Neural cell (in vitro differentiated cells): ENCODE data around the gene FBXO47. TPM values are rescaled to one million over a fixed set of nuclear protein-coding genes. Genes with fewer than 3 reads are reported as not detected.

Experiments used
- H2AFZ ChIP-seq: fragments of 200-600, 300-800 bp; sonication (generic), shearing (Covaris generic); 2 replicates; pipeline ENCODE4 v1.6.0; 2014; ENCODE audit warnings: low read depth, mild to moderate bottlenecking, antibody characterized with exemption, low read length, moderate library complexity
- H3F3A ChIP-seq: fragments of 200-600 bp; shearing (Covaris generic); 2 replicates; pipeline ENCODE4 v1.6.1; 2016; ENCODE audit warnings: mild to moderate bottlenecking, moderate library complexity, mixed read lengths, antibody characterized with exemption, low read length; ENCODE audit not compliant: insufficient read depth, poor library complexity, severe bottlenecking
- H3K27ac ChIP-seq: fragments of 200-600, 300-800 bp; sonication (generic), shearing (Covaris generic); 2 replicates; pipeline ENCODE4 v1.5.1; 2014; ENCODE audit warnings: mild to moderate bottlenecking, low read length, moderate library complexity
- H3K27me3 ChIP-seq: fragments of 300-800, 200-600 bp; sonication (generic), shearing (Covaris generic); 2 replicates; pipeline ENCODE4 v1.6.0; 2014; ENCODE audit warnings: mild to moderate bottlenecking, low read depth, low read length, moderate library complexity; ENCODE audit not compliant: insufficient read depth
- H3K36me3 ChIP-seq: fragments of 300-800, 200-600 bp; sonication (generic), shearing (Covaris generic); 2 replicates; pipeline ENCODE4 v1.5.1; 2014; ENCODE audit warnings: mild to moderate bottlenecking, antibody characterized with exemption, low read length, moderate library complexity; ENCODE audit not compliant: insufficient read depth
- H3K4me2 ChIP-seq: fragments of 300-800, 200-600 bp; sonication (generic), shearing (Covaris generic); 2 replicates; pipeline ENCODE4 v1.6.0; 2014; ENCODE audit warnings: mild to moderate bottlenecking, low read length
- H3K4me3 ChIP-seq: fragments of 300-800, 200-600 bp; sonication (generic), shearing (Covaris generic); 2 replicates; pipeline ENCODE4 v1.5.1; 2014; ENCODE audit warnings: mild to moderate bottlenecking, low read length, moderate library complexity
- H3K79me2 ChIP-seq: fragments of 200-600 bp; shearing (Covaris generic); replicated peaks from 2 replicates; pipeline ENCODE4 v1.6.0; 2014; ENCODE audit warnings: mild to moderate bottlenecking, low read length, moderate library complexity; ENCODE audit not compliant: insufficient read depth
- H3K9ac ChIP-seq: fragments of 300-800, 200-600 bp; sonication (generic), shearing (Covaris generic); 2 replicates; pipeline ENCODE4 v1.6.1; 2016; ENCODE audit warnings: mild to moderate bottlenecking, low read length, mixed read lengths
- H3K9me2 ChIP-seq: fragments of 200-600 bp; shearing (Covaris generic); 2 replicates; pipeline ENCODE4 v1.6.1; 2016; ENCODE audit warnings: mild to moderate bottlenecking, low read length, mixed read lengths; ENCODE audit not compliant: insufficient read depth
- H3K9me3 ChIP-seq: fragments of 200-600, 300-800 bp; sonication (generic), shearing (Covaris generic); 2 replicates; pipeline ENCODE4 v1.6.1; 2016; ENCODE audit warnings: mild to moderate bottlenecking, mixed run types, low read length, moderate library complexity, mixed read lengths
- H4K20me1 ChIP-seq: fragments of 200-600 bp; shearing (Covaris generic); 2 replicates; pipeline ENCODE4 v1.6.1; 2016; ENCODE audit warnings: mild to moderate bottlenecking, mixed run types; ENCODE audit not compliant: insufficient read depth
- EP300 ChIP-seq: fragments of 450-650 bp; conservative IDR thresholded peaks from 2 replicates; pipeline ENCODE4 v1.6.1; 2014; ENCODE audit warnings: antibody characterized with exemption, mild to moderate bottlenecking, moderate library complexity; ENCODE audit not compliant: poor library complexity, severe bottlenecking
- EZH2 ChIP-seq: fragments of 200-600, 300-800 bp; shearing (Covaris generic), sonication (generic); IDR thresholded peaks from 2 replicates; pipeline ENCODE4 v1.6.1; 2014; ENCODE audit warnings: antibody characterized with exemption, low read length, borderline replicate concordance, mild to moderate bottlenecking; ENCODE audit not compliant: insufficient read depth, poor library complexity, severe bottlenecking
- MXI1 ChIP-seq: fragments of 450-650 bp; conservative IDR thresholded peaks from 2 replicates; pipeline ENCODE4 v1.6.1; 2014; ENCODE audit warnings: antibody characterized with exemption, mild to moderate bottlenecking; ENCODE audit not compliant: poor library complexity, severe bottlenecking
- POLR2AphosphoS5 ChIP-seq: IDR thresholded peaks from 2 replicates; pipeline ENCODE4 v1.6.1; 2012
- RAD21 ChIP-seq: fragments of 450-650 bp; conservative IDR thresholded peaks from 2 replicates; pipeline ENCODE4 v1.6.1; 2014; ENCODE audit warnings: antibody characterized with exemption, mild to moderate bottlenecking, moderate library complexity
- SMC3 ChIP-seq: fragments of 450-650 bp; conservative IDR thresholded peaks from 2 replicates; pipeline ENCODE4 v1.6.1; 2014; ENCODE audit warnings: antibody characterized with exemption, mild to moderate bottlenecking, moderate library complexity; ENCODE audit not compliant: poor library complexity
- TAF1 ChIP-seq: IDR thresholded peaks from 2 replicates; pipeline ENCODE4 v1.6.1; 2012; ENCODE audit warnings: low read depth
- polyA plus RNA-seq: library from polyadenylated mRNA; depleted of rRNA; stranded (reverse); fragments of >200 nt; gene quantifications from 2 replicates; pipeline ENCODE4 v1.2.3, GENCODE V29; 2014
- TF ChIP-seq, protein P1 (sequence below): fragments of 450-650 bp; IDR thresholded peaks from 2 replicates; pipeline ENCODE4 v1.5.1; 2014; ENCODE audit warnings: antibody characterized with exemption, mild to moderate bottlenecking, moderate library complexity; ENCODE audit not compliant: poor library complexity, severe bottlenecking
- TF ChIP-seq, protein P2 (sequence below): IDR thresholded peaks from 2 replicates; pipeline ENCODE4 v1.6.1; 2012; ENCODE audit warnings: borderline replicate concordance

FBXO47 gene
- polyA plus RNA-seq, 1 donor from 2014 or later = not detected

DNA sequence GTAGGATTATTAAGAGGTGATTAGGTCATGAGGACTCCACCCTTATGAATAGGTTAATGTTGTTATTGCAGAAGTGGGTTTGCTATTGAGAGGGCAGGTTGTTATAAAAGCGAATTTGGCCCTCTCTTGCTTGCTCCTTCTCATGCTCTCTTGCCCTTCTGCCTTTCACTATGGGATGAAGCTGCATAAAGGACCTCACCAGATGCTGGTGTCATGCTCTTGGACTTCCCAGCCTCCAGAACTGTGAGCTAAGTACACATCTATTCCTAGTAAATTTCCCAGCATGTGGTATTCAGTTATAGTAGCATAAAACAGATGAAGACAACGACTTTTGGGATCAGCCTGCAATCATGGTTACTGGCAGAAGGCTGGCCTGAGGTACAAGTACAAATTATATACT lies 41.4 kb upstream of the FBXO47 start:
- no peaks in the 10 kb centered on the region for H3K27me3 ChIP-seq
- H3K9ac ChIP-seq = no peak overlapping the region

DNA sequence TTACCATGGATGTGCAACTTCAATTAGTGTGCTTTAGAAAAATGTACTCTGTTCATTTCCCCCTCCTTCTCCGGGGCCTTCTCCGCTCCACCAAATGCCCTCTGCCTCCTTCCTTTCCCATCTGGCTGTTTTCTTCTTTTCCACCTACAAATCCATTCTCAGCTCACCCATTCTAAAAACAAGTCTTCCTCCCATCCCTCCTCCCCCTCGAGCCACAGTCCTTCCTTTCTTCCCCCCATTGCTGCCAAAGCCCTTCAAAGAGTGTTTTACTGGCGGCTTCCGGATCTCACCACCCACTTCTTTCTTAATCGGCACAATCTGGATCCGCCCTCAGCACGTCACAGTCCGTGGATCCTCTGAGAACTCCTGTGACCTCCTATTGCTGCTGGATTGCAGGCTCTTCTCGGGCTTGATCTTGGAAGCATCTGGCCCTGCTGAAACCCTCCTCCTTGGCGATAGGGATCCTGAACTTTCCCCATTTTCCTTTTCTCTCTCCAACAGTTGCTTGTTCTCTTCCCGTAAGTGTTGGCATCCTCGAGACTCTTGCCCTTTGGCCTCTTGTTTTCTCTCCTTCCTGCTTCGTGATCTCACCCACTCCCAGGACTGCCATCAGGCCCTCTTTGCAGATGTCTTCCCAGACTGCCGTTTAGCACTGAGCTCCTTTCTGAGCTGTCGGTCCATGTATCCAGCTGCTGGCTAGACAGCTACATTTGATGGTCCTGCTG lies 36.0 kb upstream of the FBXO47 start:
- Histone ChIP-seq H3K27ac (no peak overlapping the region), H2AFZ (no peak overlapping the region), H3K36me3 (no peaks in the 10 kb centered on the region), H3K9me3 (no peaks in the 10 kb centered on the region), H3K9me2 (no peaks in the 10 kb centered on the region), H3K79me2 (no peaks in the 10 kb centered on the region), H4K20me1 (no peaks in the 10 kb centered on the region), H3K4me3 (no peak overlapping the region), H3K9ac (no peak overlapping the region), H3F3A (no peaks in the 10 kb centered on the region), H3K27me3 (no peaks in the 10 kb centered on the region), H3K4me2 (no peak overlapping the region)
- TF ChIP-seq EP300 (no peak), EZH2 (no peak), MXI1 (no peak), TAF1 (no peak), RAD21 (no peak), POLR2AphosphoS5 (no peak), SMC3 (no peak)
- TF ChIP-seq, protein P1, sequence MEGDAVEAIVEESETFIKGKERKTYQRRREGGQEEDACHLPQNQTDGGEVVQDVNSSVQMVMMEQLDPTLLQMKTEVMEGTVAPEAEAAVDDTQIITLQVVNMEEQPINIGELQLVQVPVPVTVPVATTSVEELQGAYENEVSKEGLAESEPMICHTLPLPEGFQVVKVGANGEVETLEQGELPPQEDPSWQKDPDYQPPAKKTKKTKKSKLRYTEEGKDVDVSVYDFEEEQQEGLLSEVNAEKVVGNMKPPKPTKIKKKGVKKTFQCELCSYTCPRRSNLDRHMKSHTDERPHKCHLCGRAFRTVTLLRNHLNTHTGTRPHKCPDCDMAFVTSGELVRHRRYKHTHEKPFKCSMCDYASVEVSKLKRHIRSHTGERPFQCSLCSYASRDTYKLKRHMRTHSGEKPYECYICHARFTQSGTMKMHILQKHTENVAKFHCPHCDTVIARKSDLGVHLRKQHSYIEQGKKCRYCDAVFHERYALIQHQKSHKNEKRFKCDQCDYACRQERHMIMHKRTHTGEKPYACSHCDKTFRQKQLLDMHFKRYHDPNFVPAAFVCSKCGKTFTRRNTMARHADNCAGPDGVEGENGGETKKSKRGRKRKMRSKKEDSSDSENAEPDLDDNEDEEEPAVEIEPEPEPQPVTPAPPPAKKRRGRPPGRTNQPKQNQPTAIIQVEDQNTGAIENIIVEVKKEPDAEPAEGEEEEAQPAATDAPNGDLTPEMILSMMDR = no peak
- TF ChIP-seq, protein P2, sequence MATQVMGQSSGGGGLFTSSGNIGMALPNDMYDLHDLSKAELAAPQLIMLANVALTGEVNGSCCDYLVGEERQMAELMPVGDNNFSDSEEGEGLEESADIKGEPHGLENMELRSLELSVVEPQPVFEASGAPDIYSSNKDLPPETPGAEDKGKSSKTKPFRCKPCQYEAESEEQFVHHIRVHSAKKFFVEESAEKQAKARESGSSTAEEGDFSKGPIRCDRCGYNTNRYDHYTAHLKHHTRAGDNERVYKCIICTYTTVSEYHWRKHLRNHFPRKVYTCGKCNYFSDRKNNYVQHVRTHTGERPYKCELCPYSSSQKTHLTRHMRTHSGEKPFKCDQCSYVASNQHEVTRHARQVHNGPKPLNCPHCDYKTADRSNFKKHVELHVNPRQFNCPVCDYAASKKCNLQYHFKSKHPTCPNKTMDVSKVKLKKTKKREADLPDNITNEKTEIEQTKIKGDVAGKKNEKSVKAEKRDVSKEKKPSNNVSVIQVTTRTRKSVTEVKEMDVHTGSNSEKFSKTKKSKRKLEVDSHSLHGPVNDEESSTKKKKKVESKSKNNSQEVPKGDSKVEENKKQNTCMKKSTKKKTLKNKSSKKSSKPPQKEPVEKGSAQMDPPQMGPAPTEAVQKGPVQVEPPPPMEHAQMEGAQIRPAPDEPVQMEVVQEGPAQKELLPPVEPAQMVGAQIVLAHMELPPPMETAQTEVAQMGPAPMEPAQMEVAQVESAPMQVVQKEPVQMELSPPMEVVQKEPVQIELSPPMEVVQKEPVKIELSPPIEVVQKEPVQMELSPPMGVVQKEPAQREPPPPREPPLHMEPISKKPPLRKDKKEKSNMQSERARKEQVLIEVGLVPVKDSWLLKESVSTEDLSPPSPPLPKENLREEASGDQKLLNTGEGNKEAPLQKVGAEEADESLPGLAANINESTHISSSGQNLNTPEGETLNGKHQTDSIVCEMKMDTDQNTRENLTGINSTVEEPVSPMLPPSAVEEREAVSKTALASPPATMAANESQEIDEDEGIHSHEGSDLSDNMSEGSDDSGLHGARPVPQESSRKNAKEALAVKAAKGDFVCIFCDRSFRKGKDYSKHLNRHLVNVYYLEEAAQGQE = no peak

More for the DNA sequence above, 41.4 kb upstream of the FBXO47 start:
- H3K27ac ChIP-seq = no peak overlapping the region
- no peaks in the 10 kb centered on the region for H3K79me2 ChIP-seq
- H2AFZ ChIP-seq = no peak overlapping the region
- H3K4me2 ChIP-seq = no peak overlapping the region
- H3K9me2 ChIP-seq = no peaks in the 10 kb centered on the region
- no peak overlapping the region for H3K4me3 ChIP-seq
- no peaks in the 10 kb centered on the region for H3F3A ChIP-seq
- H3K9me3 ChIP-seq = no peaks in the 10 kb centered on the region
- H3K36me3 ChIP-seq = no peaks in the 10 kb centered on the region
- no peaks in the 10 kb centered on the region for H4K20me1 ChIP-seq
- TF ChIP-seq EZH2 (no peak), SMC3 (no peak), MXI1 (no peak), POLR2AphosphoS5 (no peak), RAD21 (no peak), TAF1 (no peak), EP300 (no peak)
- TF ChIP-seq, protein P1 = no peak
- TF ChIP-seq, protein P2 = no peak
